GM18909 (cell line): ENCODE measurements around the gene PROX2.

Experiments used
- ATAC-seq: cut with Tn5 transposase; IDR thresholded peaks from one replicate; pipeline ENCODE4 v1.9.1; 2021; ENCODE audit warnings: mild to moderate bottlenecking; ENCODE audit not compliant: unreplicated experiment, poor library complexity

The PROX2 gene

GRCh38 chr14:74881431-74882102 is 5.6 kb upstream of the PROX2 start, which contains the start of gene DLST:
TSS of gene DLST (plus strand) at chr14:74881916. CDS start at chr14:74881954, 38 bp downstream.
- ATAC-seq = peak; percentile 94

GRCh38 chr14:74879427-74880182 is 3.7 kb upstream of the PROX2 start:
- no peak for ATAC-seq

DNA sequence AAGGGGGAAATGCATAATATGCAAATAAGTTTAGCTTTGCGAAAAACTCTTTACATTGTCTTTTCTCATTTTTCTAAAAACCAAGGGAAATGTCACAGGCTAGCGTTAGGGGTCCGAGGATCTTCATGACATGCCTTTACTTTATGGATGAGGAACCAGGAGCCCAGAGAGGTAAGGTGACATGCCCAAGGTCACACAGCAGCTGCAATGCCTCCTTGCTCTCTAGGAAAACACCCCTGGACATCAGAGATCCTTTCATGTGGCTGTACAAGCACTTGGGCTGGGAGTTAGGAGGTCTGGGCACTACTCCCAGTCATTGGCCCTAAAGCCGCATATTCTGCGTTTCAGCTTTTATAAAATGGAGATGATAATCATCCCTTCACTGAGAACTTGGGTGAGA is 741 bp downstream of the PROX2 start:
- ATAC-seq = no peak

DNA sequence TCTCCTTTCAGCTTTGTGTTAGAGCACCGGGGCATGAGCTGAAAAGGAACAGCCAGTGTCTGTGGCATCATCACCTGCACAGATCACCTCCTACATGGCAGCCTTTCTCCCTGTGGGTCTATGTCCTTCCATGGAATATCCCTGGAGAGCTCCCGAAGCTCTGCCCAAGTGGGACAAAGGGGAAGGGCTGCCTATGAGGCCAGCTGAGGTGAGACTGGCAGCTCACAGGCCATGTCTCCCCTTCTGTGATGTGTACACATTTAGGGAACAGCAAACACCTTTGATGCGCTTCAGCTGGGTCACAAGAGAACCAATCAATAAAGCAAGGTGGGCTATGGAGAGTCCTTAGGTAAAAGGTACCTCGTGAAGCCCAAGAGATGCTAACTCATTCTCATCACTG is 4.1 kb downstream of the PROX2 start:
- ATAC-seq = no peak

- ATAC-seq = no peak
Measured at GRCh38 chr14:74868739-74869138, 7.2 kb downstream of the PROX2 start.

DNA sequence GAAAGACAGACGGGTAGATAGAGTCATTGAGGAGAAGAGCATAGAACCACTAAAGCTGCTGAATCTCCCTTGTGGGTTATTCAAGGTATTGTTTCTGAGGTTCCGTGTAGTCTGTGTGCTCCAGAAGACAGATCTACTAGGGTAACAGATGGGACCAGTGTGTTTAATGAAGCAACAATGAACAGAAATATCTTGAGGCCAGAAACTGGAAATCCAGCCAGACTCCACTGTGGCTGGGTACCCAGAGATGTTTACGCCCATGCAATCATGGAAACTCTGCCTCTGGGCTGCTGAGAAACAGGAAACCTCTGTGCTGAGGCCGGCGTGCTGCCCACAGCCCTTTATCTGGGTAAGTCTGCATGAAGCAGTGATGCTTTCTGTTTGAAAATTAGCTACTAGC is 8.3 kb downstream of the PROX2 start:
- no peak for ATAC-seq

- no peak for ATAC-seq
Measured at GRCh38 chr14:74866708-74867389, 9.1 kb downstream of the PROX2 start.

DNA sequence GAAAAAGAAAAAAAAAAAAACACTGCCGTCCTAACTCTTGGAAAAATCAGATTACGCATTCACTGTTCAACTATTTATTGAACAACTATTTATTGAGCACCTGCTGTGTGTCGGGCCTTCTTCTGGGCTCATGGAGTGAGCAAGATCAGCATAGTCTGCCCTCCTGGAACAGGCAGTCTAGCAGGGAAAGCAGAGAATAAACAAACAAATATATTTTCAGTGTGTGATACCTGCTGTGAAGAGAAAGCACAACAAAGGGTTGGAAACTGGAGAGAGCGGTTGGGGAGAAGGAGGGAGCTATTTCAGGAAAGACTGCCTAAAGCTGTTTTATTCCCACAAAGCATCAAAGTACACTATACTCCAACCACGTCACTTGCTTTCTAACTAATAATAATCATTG is 10.8 kb downstream of the PROX2 start:
- ATAC-seq = no peak

DNA sequence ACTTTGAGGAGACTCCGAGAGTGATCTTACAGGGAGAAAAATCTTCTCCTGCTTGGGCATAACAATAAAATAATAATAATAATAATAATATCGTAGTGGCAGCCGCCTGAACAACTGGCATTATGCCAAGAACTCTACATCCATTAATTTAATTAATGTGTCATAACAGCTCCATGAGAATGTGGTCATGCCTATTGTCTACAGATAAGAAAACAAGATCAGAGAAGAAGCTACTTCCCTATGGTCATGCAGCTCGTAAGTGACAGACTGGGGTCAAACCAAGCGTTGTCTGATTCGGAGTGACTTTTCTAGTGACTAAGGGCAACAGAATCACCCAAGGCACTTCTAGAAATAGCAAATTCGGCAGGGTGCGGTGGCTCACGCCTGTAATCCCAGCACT is 11.7 kb downstream of the PROX2 start:
- ATAC-seq = no peak

DNA sequence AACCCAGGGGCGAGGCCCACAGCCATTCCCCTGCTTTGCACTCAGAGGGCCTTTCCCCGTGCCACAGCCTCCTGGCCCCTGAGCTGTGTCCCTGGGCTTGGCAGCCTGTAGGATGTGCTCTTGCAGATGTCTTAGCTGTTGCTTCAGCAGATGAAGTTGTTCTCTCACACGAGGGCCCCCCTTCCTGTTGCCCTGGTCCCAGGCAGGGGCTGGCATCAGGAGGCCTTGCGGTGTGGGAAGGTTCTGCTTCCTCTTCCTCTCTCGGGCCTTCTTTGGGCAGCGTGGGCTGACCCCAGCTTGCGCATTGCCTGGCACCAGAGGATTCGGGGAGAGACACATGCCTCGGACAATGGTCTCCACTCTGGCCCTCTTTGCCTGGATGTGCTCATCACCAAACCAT is 12.7 kb downstream of the PROX2 start:
- no peak for ATAC-seq

GRCh38 chr14:74861734-74862090 is 14.2 kb downstream of the PROX2 start:
- ATAC-seq = no peak

- ATAC-seq = no peak
Measured at GRCh38 chr14:74860899-74861733, 14.8 kb downstream of the PROX2 start.

- ATAC-seq = no peak
Measured at GRCh38 chr14:74859757-74860552, 16.0 kb downstream of the PROX2 start.

DNA sequence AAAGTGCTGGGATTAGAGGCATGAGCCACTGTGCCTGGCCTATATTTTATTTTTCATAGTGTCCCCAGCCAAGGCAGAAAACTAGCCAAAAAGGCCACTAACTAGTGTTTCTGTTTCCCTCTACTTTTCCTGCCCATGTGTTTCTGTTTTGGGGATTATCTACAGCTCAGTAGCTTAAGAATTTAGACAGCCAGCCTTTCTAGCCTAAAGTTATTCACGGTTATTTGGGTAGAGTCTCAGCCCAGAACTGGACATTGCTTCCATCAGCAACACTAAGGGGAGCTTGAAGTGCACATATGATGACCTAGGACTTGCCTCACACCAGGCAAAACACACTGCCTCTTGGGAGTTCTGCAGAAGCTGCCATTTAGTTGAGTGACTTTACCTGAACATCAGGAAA is 17.9 kb downstream of the PROX2 start:
- ATAC-seq = no peak

DNA sequence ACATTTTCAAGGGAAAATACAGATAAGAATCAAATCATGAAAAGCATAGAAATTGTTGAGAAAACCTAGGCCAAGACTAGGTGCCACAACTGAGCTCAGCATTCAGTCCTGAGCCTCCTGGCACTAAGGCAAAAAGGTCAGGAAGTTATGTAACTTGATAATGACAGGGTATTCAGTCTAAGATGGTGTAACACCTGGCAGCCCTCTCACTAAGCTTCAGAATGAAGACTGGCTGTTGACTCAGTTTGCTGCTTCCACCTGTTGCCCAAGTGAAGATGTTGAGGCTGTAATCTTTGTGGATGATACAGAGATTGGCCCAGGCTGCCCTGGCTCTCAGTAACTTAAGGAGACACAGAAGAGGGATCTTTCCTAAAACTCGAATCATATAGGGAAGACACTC is 19.6 kb downstream of the PROX2 start:
- ATAC-seq = no peak

- ATAC-seq = no peak
Measured at GRCh38 chr14:74855945-74856344, 20.0 kb downstream of the PROX2 start.

DNA sequence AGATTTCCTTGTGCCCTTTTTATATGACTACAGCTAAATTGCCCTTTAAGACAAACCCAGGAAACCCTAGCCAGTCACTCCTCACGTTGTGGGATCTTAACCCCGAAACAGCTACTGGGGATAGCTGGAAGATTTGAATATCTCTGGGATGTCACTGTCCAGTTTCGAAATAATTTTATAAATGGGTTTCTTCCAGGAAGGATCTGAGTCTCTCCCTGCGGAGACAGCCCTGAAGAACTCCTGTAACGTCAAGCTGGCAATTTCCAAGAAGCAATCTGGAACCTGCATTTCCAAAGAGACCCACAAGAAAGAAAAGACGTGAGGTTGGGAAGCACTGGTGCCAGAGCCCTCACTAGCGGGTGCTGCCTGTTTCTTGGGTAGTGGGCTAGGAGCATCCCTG is 20.9 kb downstream of the PROX2 start:
- ATAC-seq = no peak

- no peak for ATAC-seq
Measured at GRCh38 chr14:74853581-74853980, 22.4 kb downstream of the PROX2 start.

DNA sequence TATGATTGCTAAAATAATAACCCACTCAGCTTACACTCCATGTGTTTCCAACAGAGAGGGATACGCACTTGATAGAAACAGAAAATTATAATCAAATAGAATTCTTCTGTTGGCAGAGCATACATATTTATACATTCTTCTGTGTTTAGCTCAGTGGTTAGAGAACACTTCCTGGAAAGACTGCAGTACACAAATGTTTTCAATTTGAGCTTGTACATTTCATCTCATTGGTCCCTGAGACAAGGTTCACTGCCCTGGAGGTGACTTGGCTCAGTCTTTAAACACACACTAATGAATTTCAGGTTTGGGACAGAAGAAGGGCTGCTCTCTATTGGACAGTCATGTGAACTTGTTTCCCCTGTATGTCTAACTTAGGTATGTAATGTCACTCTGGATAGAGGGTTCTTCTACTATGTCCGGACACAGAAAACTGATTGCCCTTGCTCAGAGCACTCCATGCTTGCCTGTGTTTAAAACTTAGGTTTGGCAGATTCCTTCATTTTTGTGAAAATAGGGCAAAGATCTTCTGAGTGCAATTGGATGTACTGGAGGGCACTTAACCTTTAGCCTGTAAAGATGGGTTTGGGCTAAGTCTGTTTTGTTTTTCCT is 22.9 kb downstream of the PROX2 start:
- no peak for ATAC-seq
